ENCODE data around the gene CETN1.

DNA sequence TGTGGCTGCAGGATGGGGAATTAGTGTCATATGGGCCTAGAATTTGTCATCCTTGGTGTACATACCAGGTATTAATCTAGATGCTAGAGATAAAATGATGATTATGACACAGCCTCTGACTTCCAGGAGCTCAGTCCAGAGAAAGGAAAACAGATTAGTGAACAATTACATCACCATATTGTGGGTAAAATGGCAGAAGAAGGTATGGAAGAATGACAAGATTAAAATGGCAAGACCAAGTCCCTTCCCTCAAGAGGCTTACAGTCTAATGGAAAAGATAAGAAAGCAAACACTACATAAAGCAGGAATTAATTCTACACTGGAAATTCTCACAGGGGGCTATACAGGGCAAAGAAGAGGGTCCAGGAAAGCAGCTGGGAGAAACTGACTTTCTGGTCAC, 51.4 kb downstream of the CETN1 start:
- TF ChIP-seq, protein P1, sequence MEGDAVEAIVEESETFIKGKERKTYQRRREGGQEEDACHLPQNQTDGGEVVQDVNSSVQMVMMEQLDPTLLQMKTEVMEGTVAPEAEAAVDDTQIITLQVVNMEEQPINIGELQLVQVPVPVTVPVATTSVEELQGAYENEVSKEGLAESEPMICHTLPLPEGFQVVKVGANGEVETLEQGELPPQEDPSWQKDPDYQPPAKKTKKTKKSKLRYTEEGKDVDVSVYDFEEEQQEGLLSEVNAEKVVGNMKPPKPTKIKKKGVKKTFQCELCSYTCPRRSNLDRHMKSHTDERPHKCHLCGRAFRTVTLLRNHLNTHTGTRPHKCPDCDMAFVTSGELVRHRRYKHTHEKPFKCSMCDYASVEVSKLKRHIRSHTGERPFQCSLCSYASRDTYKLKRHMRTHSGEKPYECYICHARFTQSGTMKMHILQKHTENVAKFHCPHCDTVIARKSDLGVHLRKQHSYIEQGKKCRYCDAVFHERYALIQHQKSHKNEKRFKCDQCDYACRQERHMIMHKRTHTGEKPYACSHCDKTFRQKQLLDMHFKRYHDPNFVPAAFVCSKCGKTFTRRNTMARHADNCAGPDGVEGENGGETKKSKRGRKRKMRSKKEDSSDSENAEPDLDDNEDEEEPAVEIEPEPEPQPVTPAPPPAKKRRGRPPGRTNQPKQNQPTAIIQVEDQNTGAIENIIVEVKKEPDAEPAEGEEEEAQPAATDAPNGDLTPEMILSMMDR (IDR thresholded peaks at IDR 0.05 in 4 of 5, conservative IDR thresholded peaks at IDR 0.05 in 1 of 5) = no peak
- TF ChIP-seq POLR2A (IDR thresholded peaks at IDR 0.05) = no peak

Measured in gastrocnemius medialis (tissue), 4 donors.